SH-SY5Y (cell line): Measurements from ENCODE around the gene LRBA.

Experiments
- GATA2 ChIP-seq: IDR thresholded peaks from 2 replicates; pipeline ENCODE4 v1.6.1; 2011; ENCODE audit warnings: mild to moderate bottlenecking, low read depth, low read length
- GATA3 ChIP-seq: IDR thresholded peaks from 2 replicates; pipeline ENCODE4 v1.6.1; 2011; ENCODE audit warnings: low read depth, mild to moderate bottlenecking, low read length, moderate library complexity

GRCh38 chr4:150418757-150419410 lies 596.2 kb downstream of the LRBA start:
- TF ChIP-seq GATA2 = no peak
- TF ChIP-seq GATA3 = no peak
